IMR-90 (cell line): ENCODE measurements around the gene CLCA2. TPM values are rescaled to one million over a fixed set of nuclear protein-coding genes. Genes with fewer than 3 reads are reported as not detected.

ENCODE experiments used
- ATAC-seq: fragments of 200-7000 bp; cut with Tn5 transposase; 2 replicates; pipeline ENCODE4 v1.9.1; 2020; ENCODE audit warnings: low read depth, mild to moderate bottlenecking, moderate library complexity
- BruUV-seq: library from RNA; stranded (reverse); fragments of 400-500 nt; replicated peaks from 2 replicates; lab custom pipeline; 2021; lab: Mats Ljungman, UMichigan
- CTCF ChIA-PET: fragments of 300-600 bp; formaldehyde crosslinking; extraction: SDS; loops from one replicate; lab custom pipeline; 2021; ENCODE audit warnings: antibody characterized with exemption; lab: Yijun Ruan, JAX
- POLR2A ChIA-PET: fragments of 300-600 bp; sonication (Branson Sonifier 250); formaldehyde crosslinking; loops from one replicate; lab custom pipeline; 2022; ENCODE audit warnings: antibody characterized with exemption; ENCODE audit not compliant: unreplicated experiment; lab: Charles Lee
- DNase-seq: peaks from one replicate; pipeline ENCODE4 v3.0.0; 2013
- H2AFZ ChIP-seq: replicated peaks from 2 replicates; pipeline ENCODE3; 2013; ENCODE audit warnings: low read length, mild to moderate bottlenecking; ENCODE audit not compliant: poor library complexity
- H2AK5ac ChIP-seq: 2 replicates; pipeline ENCODE4 v1.6.1; 2013; ENCODE audit warnings: low read depth, low read length, inconsistent platforms
- H2AK9ac ChIP-seq: replicated peaks from 2 replicates; pipeline ENCODE3; 2013; ENCODE audit warnings: mild to moderate bottlenecking, low read depth, low read length, moderate library complexity; ENCODE audit not compliant: poor library complexity
- H2BK120ac ChIP-seq: 2 replicates; pipeline ENCODE4 v1.6.1; 2013; ENCODE audit warnings: low read depth, low read length, inconsistent platforms
- H2BK15ac ChIP-seq: 3 replicates; pipeline ENCODE4 v1.6.1; 2013; ENCODE audit warnings: low read depth, low read length, inconsistent platforms
- H2BK20ac ChIP-seq: 2 replicates; pipeline ENCODE4 v1.6.1; 2013; ENCODE audit warnings: low read depth, mild to moderate bottlenecking, inconsistent platforms, low read length, moderate library complexity
- H2BK5ac ChIP-seq: 2 replicates; pipeline ENCODE4 v1.6.1; 2013; ENCODE audit warnings: mild to moderate bottlenecking, low read depth, low read length, inconsistent platforms; ENCODE audit not compliant: poor library complexity, severe bottlenecking
- H3K14ac ChIP-seq: replicated peaks from 2 replicates; pipeline ENCODE4 v1.6.1; 2013; ENCODE audit warnings: low read depth, low read length, inconsistent platforms
- H3K18ac ChIP-seq: 2 replicates; pipeline ENCODE4 v1.6.1; 2013; ENCODE audit warnings: low read depth, low read length, control low read depth
- H3K23ac ChIP-seq: 2 replicates; pipeline ENCODE4 v1.6.1; 2013; ENCODE audit warnings: low read depth, low read length, inconsistent platforms
- H3K27ac ChIP-seq: 2 replicates; pipeline ENCODE4 v1.5.1; 2013; ENCODE audit warnings: mild to moderate bottlenecking, control low read depth, low read length; ENCODE audit not compliant: insufficient read depth
- H3K27me3 ChIP-seq: 2 replicates; pipeline ENCODE4 v1.6.1; 2013; ENCODE audit warnings: low read length; ENCODE audit not compliant: control insufficient read depth, insufficient read depth
- H3K36me3 ChIP-seq: 2 replicates; pipeline ENCODE4 v1.6.1; 2013; ENCODE audit warnings: low read length, mixed read lengths; ENCODE audit not compliant: control insufficient read depth, insufficient read depth
- H3K4ac ChIP-seq: 2 replicates; pipeline ENCODE4 v1.6.1; 2013; ENCODE audit warnings: low read depth, low read length, inconsistent platforms
- H3K4me1 ChIP-seq: 2 replicates; pipeline ENCODE4 v1.6.1; 2013; ENCODE audit warnings: low read length, mixed read lengths; ENCODE audit not compliant: control insufficient read depth, insufficient read depth
- H3K4me2 ChIP-seq: 2 replicates; pipeline ENCODE4 v1.6.1; 2013; ENCODE audit warnings: low read depth, mild to moderate bottlenecking, control low read depth, low read length, moderate library complexity
- H3K4me3 ChIP-seq: 2 replicates; pipeline ENCODE4 v1.5.1; 2013; ENCODE audit warnings: low read depth, mild to moderate bottlenecking, control low read depth, low read length, moderate library complexity; ENCODE audit not compliant: insufficient read depth
- H3K56ac ChIP-seq: 2 replicates; pipeline ENCODE4 v1.6.1; 2013; ENCODE audit warnings: low read length, inconsistent platforms; ENCODE audit not compliant: insufficient read depth; ENCODE audit errors: extremely low read depth
- H3K79me1 ChIP-seq, 2 experiments: 2 replicates each; pipeline ENCODE4 v1.6.1; 2013; ENCODE audit warnings: low read length in 2 of 2, inconsistent platforms in 1 of 2, low read depth in 1 of 2
- H3K9ac ChIP-seq: 2 replicates; pipeline ENCODE4 v1.6.1; 2013; ENCODE audit warnings: low read depth, low read length, control low read depth
- H3K9me1 ChIP-seq: 2 replicates; pipeline ENCODE4 v1.6.1; 2013; ENCODE audit warnings: low read length, inconsistent platforms; ENCODE audit not compliant: insufficient read depth
- H3K9me3 ChIP-seq: 2 replicates; pipeline ENCODE4 v1.6.1; 2013; ENCODE audit warnings: low read length; ENCODE audit not compliant: control insufficient read depth, insufficient read depth
- H4K20me1 ChIP-seq: 2 replicates; pipeline ENCODE4 v1.6.1; 2013; ENCODE audit warnings: low read length, inconsistent platforms; ENCODE audit not compliant: insufficient read depth
- H4K5ac ChIP-seq: 2 replicates; pipeline ENCODE4 v1.6.1; 2013; ENCODE audit warnings: mild to moderate bottlenecking, low read depth, low read length, control low read depth
- H4K8ac ChIP-seq, 2 experiments: 2 replicates each; pipeline ENCODE4 v1.6.1; 2013; ENCODE audit warnings: low read depth in 2 of 2, low read length in 2 of 2, control low read depth in 1 of 2, inconsistent platforms in 1 of 2
- H4K91ac ChIP-seq: 2 replicates; pipeline ENCODE4 v1.6.1; 2013; ENCODE audit warnings: low read depth, low read length, inconsistent platforms; ENCODE audit not compliant: insufficient read depth
- BHLHE40 ChIP-seq: fragments of 150-350 bp; IDR thresholded peaks from 2 replicates; pipeline ENCODE4 v1.6.1; 2016; ENCODE audit warnings: mild to moderate bottlenecking, low read depth, low read length
- CEBPB ChIP-seq: IDR thresholded peaks from 2 replicates; pipeline ENCODE4 v1.6.1; 2012; ENCODE audit warnings: low read depth, low read length, improper control_type of control experiment
- CHD1 ChIP-seq: IDR thresholded peaks from 2 replicates; pipeline ENCODE4 v1.6.1; 2012; ENCODE audit warnings: low read depth, low read length, improper control_type of control experiment
- ELK1 ChIP-seq: fragments of 150-350 bp; IDR thresholded peaks from 2 replicates; pipeline ENCODE4 v1.6.1; 2016; ENCODE audit warnings: low read depth, mild to moderate bottlenecking, low read length, moderate library complexity, borderline replicate concordance
- FOS ChIP-seq: fragments of 150-350 bp; IDR thresholded peaks from 2 replicates; pipeline ENCODE4 v1.6.1; 2016; ENCODE audit warnings: low read depth, low read length
- MAFK ChIP-seq: IDR thresholded peaks from 2 replicates; pipeline ENCODE4 v1.6.1; 2012; ENCODE audit warnings: low read depth, low read length, improper control_type of control experiment
- MAZ ChIP-seq: IDR thresholded peaks from 2 replicates; pipeline ENCODE4 v1.6.1; 2012; ENCODE audit warnings: low read depth, mild to moderate bottlenecking, low read length, improper control_type of control experiment, moderate library complexity, borderline replicate concordance
- MXI1 ChIP-seq: IDR thresholded peaks from 2 replicates; pipeline ENCODE4 v1.6.1; 2012; ENCODE audit warnings: low read depth, mild to moderate bottlenecking, low read length, moderate library complexity, borderline replicate concordance
- NFE2L2 ChIP-seq: fragments of 150-350 bp; IDR thresholded peaks from 2 replicates; pipeline ENCODE4 v1.6.1; 2016; ENCODE audit warnings: low read depth, mild to moderate bottlenecking, low read length
- POLR2A ChIP-seq: IDR thresholded peaks from 2 replicates; pipeline ENCODE4 v1.6.1; 2012; ENCODE audit warnings: mild to moderate bottlenecking, low read depth, low read length
- RAD21 ChIP-seq: IDR thresholded peaks from 2 replicates; pipeline ENCODE4 v1.6.1; 2012; ENCODE audit warnings: low read length, improper control_type of control experiment
- RCOR1 ChIP-seq: IDR thresholded peaks from 2 replicates; pipeline ENCODE4 v1.6.1; 2012; ENCODE audit warnings: mild to moderate bottlenecking, low read length, improper control_type of control experiment; ENCODE audit not compliant: insufficient replicate concordance
- RFX5 ChIP-seq: IDR thresholded peaks from 2 replicates; pipeline ENCODE4 v1.8.0; 2012; ENCODE audit warnings: low read depth, mild to moderate bottlenecking, low read length, moderate library complexity
- SMC3 ChIP-seq: fragments of 150-350 bp; IDR thresholded peaks from 2 replicates; pipeline ENCODE4 v1.6.1; 2016; ENCODE audit warnings: low read depth, mild to moderate bottlenecking, antibody characterized with exemption, low read length, moderate library complexity
- WGBS, 2 experiments: methylation state at CpG; one replicate each; pipeline versions ENCODE4 v1.1.5 to v1.1.7; 2013; ENCODE audit warnings: missing lambda C conversion rate in 2 of 2; ENCODE audit not compliant: insufficient read length in 1 of 2; ENCODE audit errors: extremely low coverage in 2 of 2; 5-methylcytosine and 5-hydroxymethylcytosine counted together
- dilution Hi-C: fragments of 300-500 bp; cut with HindIII; formaldehyde crosslinking; loops from one replicate; pipeline ENCODE4 v1.14.3; 2018; ENCODE audit warnings: low sequenced_read_pairs; ENCODE audit not compliant: unreplicated experiment
- in situ Hi-C: fragments of 300-500 bp; cut with MboI; formaldehyde crosslinking; loops from 3 replicates; pipeline ENCODE4 v1.14.3; 2019; ENCODE audit warnings: low sequenced_read_pairs, inconsistent platforms, mixed read lengths
- intact Hi-C: fragments of 100-400 bp; cut with micrococcal nuclease; formaldehyde crosslinking; loops from 2 replicates; pipeline ENCODE4 v1.10.0; 2022
- polyA plus RNA-seq, 3 experiments: library from polyadenylated mRNA; depleted of rRNA; stranded (reverse); fragments of >200 nt; gene quantifications; 2 replicates each; pipeline ENCODE4 v1.2.3, GENCODE V29; 2012; ENCODE audit warnings: low replicate concordance in 1 of 3
- total RNA-seq: library from RNA; depleted of rRNA; stranded (reverse); fragments of >200 nt; gene quantifications from 2 replicates; pipeline ENCODE4 v1.2.3, GENCODE V29; 2012
- TF ChIP-seq, protein P1 (sequence below): conservative IDR thresholded peaks from 2 replicates; pipeline ENCODE4 v1.5.1; 2012; ENCODE audit warnings: mild to moderate bottlenecking, low read depth, low read length, improper control_type of control experiment
- TF ChIP-seq, protein P2 (sequence below): fragments of 150-350 bp; IDR thresholded peaks from 2 replicates; pipeline ENCODE4 v1.6.1; 2017; ENCODE audit warnings: mild to moderate bottlenecking, antibody characterized with exemption, low read length, low read depth

Gene CLCA2
- total and polyA plus RNA-seq, 2 of the 4 experiments (the other 2 are of a cell fraction), result 0.09 to 0.18 TPM

GRCh38 chr1:86464819-86465218, 40.8 kb downstream of the CLCA2 start:
- Histone ChIP-seq H3K14ac (no peak overlapping the region), H2AK9ac (no peak overlapping the region), H3K18ac (no peak overlapping the region), H3K23ac (no peak overlapping the region), H2BK5ac (no peak overlapping the region), H2BK15ac (no peak overlapping the region), H3K9me1 (no peaks in the 10 kb centered on the region), H2BK120ac (no peak overlapping the region), H3K36me3 (no peaks in the 10 kb centered on the region), H3K4me1 (no peaks in the 10 kb centered on the region), H4K5ac (no peak overlapping the region), H4K8ac (no peak overlapping the region), H2BK20ac (no peak overlapping the region), H3K9me3 (no peaks in the 10 kb centered on the region), H3K4me3 (no peak overlapping the region), H3K4me2 (no peak overlapping the region), H3K27me3 (peaks cover 9% of the 10 kb centered on the region), H3K9ac (no peak overlapping the region), H3K79me1 (no peaks in the 10 kb centered on the region), H2AK5ac (no peak overlapping the region), H3K56ac (no peak overlapping the region), H4K20me1 (no peaks in the 10 kb centered on the region), H3K27ac (no peak overlapping the region), H2AFZ (no peak overlapping the region), H4K91ac (no peak overlapping the region), H3K4ac (no peak overlapping the region)
- dilution Hi-C loops, result no loop called here
- intact Hi-C loops, result no loop called here
- no peak for ATAC-seq
- TF ChIP-seq BHLHE40, result no peak
- no peak for TF ChIP-seq MXI1
- TF ChIP-seq SMC3, result no peak
- no peak for TF ChIP-seq NFE2L2
- TF ChIP-seq ELK1, result no peak
- TF ChIP-seq, protein P1, sequence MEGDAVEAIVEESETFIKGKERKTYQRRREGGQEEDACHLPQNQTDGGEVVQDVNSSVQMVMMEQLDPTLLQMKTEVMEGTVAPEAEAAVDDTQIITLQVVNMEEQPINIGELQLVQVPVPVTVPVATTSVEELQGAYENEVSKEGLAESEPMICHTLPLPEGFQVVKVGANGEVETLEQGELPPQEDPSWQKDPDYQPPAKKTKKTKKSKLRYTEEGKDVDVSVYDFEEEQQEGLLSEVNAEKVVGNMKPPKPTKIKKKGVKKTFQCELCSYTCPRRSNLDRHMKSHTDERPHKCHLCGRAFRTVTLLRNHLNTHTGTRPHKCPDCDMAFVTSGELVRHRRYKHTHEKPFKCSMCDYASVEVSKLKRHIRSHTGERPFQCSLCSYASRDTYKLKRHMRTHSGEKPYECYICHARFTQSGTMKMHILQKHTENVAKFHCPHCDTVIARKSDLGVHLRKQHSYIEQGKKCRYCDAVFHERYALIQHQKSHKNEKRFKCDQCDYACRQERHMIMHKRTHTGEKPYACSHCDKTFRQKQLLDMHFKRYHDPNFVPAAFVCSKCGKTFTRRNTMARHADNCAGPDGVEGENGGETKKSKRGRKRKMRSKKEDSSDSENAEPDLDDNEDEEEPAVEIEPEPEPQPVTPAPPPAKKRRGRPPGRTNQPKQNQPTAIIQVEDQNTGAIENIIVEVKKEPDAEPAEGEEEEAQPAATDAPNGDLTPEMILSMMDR, result no peak
- TF ChIP-seq MAZ, result no peak
- no peak for TF ChIP-seq RAD21
- no peak for TF ChIP-seq MAFK
- TF ChIP-seq, protein P2, sequence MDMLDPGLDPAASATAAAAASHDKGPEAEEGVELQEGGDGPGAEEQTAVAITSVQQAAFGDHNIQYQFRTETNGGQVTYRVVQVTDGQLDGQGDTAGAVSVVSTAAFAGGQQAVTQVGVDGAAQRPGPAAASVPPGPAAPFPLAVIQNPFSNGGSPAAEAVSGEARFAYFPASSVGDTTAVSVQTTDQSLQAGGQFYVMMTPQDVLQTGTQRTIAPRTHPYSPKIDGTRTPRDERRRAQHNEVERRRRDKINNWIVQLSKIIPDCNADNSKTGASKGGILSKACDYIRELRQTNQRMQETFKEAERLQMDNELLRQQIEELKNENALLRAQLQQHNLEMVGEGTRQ, result no peak
- TF ChIP-seq POLR2A, result no peak
- no peak for TF ChIP-seq CHD1
- no peak for TF ChIP-seq FOS
- no peak for TF ChIP-seq RCOR1
- TF ChIP-seq CEBPB, result no peak
- no peak for TF ChIP-seq RFX5
- in situ Hi-C loops, result no loop called here
- whole genome bisulfite sequencing, 2 experiments, result no CpG with 5 or more reads among the region's 1 CpG
- ChIA-PET POLR2A (no interaction called here), CTCF (no interaction called here)
- BruUV-seq, result no TSS peak
- no peak for DNase-seq
